ENCODE data around the gene SLC25A29. TPM values are rescaled to one million over a fixed set of nuclear protein-coding genes. Genes with fewer than 3 reads are reported as not detected.
"Not testable (repeated sequence)": the region's sequence is repeated elsewhere in the genome, so short reads cannot be mapped to it uniquely, and the experiment has no call there.

The SLC25A29 gene
- total RNA-seq, 1 experiment from 2014 or later, result 7.7 TPM

DNA sequence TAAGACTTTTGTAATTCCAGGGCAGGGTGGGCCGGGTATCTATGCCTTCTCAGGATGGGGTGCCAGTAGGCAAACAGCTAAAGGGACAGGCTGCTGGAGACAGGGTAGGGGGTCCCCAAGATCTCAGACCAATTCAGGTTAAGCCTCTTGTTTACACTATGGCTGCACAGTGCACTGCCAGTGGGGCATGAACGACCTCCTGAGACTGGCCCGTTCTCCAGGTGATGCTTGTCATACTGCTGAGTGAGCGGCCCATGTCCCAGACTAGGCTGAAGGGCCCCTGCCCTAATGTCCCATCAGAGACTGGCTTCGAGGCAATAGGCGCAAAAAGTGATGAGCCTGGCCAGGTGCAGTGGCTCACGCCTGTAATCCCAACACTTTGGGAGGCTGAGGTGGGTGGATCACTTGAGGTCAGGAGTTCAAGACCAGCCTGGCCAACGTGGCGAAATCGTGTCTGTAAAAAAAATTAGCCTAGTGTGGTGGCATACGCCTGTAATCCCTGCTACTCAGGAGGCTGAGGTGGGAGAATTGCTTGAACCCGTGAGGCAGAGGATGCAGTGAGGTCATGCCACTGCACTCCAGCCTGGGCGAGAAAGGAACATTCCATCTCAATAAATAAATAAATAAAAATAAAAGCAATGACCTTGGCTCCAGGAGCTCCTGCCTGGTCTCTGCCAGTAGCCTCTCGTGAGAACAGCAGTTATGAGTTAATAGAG lies 12.6 kb downstream of the SLC25A29 start:
- DNase-seq (ENCODE audit: low read depth), result no peak

- DNase-seq (ENCODE audit: low read depth), result no peak
Measured at GRCh38 chr14:100292776-100293461, 13.3 kb downstream of the SLC25A29 start.

DNA sequence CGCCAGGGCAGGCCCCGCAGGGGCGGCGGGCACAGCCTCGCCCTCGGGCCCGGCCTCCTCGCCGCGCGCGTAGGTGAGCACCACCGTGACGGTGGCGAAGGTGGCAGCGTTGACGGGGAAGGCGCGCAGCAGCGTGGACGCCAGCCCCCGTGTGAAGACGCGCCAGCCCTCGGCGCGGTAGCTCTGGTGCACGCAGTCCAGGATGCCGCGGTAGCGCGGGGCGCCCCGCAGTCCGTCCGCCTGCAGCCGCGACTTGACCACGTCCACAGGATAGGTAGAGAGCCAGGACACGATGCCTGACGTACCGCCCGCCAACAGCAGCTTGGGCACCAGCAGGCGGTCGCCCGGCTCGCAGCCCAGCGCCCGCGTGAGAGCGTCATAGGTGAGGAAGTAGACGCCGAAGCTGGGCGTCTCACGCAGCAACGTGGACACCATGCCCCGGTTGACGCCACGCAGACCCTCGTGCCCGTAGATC lies 13.9 kb downstream of the SLC25A29 start:
- no peak for DNase-seq (ENCODE audit: low read depth)

GRCh38 chr14:100291305-100292075 lies 14.8 kb downstream of the SLC25A29 start:
- DNase-seq (ENCODE audit: low read depth), result no peak

DNA sequence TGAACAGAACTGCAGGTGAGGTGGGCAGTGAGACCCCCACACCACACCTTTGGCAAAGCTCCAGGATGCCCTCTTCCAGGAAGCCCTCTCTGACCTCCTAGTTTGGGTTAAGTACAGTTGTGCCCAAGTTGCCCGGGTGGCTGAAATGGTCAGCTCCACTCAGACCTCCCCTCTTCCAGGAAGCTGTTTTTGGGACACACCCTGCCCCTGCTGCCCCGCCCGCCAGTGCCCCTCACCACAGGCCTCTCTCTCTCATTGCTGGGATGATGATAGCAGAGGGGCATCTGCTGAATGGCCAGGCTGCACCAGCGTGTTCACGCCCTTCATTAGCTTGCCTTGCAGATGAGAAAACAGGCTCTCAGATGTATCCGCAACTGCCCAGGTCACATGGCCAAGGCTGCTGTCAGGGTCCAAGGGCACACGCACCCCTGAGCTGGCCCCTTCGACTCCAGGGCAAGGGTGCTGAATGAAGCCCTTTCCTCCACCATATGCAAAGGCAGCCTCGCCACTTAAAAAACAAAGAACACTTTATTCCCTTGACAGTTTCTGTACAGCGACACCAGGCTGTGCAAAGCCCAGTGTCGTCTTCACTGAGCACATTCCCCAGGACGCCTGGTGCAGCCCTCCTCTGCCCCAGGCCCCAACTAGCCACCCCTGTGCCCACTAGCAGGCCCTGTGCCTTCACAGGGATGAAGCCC lies 15.5 kb downstream of the SLC25A29 start:
- no peak for DNase-seq (ENCODE audit: low read depth)

GRCh38 chr14:100289916-100290606 lies 16.2 kb downstream of the SLC25A29 start:
- no peak for DNase-seq (ENCODE audit: low read depth)

GRCh38 chr14:100288382-100289185 lies 17.7 kb downstream of the SLC25A29 start:
- DNase-seq (ENCODE audit: low read depth), result no peak

DNA sequence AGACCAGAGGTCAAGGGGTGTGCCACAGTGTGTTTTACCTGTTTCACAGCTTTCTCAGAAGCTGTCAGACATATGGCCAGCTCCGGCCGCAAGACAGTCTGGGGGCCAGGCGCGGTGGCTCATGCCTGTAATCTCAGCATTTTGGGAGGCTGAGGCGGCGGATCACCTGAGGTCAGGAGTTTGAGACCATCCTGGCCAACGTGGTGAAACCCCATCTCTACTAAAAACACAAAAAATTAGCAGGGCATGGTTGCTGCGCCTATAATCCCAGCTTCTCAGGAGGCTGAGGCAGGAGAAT lies 18.3 kb downstream of the SLC25A29 start:
- not testable (repeated sequence) for DNase-seq (ENCODE audit: low read depth)

DNA sequence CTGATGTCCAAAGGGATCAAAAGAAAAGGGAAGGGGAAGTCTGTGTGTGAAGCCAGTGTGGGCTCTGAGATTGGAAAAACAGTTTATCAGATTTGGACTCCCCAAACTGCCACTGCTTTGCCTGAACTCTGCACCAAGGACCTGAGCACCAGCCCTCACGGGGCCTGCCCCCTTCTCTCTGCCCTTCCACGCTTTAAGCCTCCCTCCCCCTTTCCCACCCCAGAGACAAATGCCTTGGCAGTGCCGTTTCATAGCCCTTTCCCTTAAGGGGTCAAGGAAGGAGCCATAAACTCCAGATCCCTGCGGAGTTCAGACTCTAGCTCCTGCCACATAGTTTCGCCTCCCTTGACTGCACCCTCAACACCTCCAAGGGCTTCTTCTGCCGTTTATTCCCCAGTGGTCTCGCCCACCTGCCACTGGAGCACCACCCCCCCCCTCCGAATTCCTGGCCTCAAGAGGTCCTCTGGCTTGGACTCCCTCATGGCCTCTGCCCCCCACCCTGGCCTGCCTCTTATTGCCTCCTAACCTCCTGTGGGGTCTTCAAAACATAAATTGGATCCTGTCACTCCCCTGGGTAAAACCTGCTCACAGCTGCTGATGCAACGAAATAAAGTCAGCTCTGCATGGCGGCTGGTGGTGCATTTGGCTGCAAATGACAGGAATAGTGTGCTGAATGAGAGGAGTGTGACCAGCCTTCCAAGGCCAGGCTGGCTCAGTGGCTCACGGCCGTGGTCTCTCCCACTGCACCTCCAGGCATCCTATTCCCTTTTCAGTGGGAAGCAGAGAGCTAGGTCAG lies 18.8 kb downstream of the SLC25A29 start:
- no peak for DNase-seq (ENCODE audit: low read depth)

- DNase-seq (ENCODE audit: low read depth), result no peak
Measured at GRCh38 chr14:100286484-100287191, 19.6 kb downstream of the SLC25A29 start.

- DNase-seq (ENCODE audit: low read depth), result no peak
Measured at GRCh38 chr14:100285913-100286400, 20.3 kb downstream of the SLC25A29 start.

GRCh38 chr14:100285021-100285912 lies 21.0 kb downstream of the SLC25A29 start:
- DNase-seq (ENCODE audit: low read depth), result peak; percentile 16

DNA sequence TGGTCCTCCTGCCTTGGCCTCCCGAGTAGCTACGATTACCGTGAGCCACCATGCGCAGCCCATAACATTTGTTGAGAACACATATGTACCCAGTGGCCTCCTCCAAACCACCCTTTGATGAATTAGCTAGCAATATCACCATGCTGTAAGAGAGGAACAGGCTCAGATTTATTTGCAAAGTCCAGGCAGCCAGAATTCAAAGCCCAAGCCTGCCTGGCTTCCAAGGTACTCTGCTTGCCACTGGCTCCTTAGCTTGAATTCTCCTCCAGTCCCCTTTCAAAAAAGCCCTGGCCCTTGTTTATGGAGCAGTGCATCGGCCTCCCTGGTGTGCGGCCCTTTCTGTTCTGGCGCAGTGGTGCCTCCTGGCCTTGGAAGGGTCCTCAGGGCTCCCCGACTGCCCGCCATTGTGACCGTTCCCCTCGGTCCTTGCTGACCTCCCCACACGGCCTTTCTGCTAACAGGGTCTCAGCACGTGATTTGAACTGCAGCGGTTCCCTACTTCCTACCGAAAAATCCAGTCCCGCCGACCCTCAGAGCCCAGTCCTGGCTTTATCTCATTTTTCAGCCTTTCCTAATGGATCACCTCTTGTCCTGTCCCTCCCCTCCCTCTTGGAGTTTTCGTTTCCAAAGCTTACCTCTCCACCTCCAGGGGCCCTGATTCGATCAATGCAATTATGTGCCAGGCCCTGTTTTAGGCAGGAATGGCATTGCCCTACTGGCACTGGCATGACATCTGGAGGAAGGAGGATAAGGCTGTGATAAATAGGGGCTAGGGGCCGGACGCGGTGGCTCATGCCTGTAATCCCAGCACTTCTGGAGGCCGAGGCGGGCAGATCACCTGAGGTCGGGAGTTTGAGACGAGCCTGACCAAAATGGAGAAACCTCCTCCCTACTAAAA lies 22.0 kb downstream of the SLC25A29 start:
- no peak for DNase-seq (ENCODE audit: low read depth)

GRCh38 chr14:100283436-100283835 lies 22.8 kb downstream of the SLC25A29 start:
- DNase-seq (ENCODE audit: low read depth), result not testable (repeated sequence)

DNA sequence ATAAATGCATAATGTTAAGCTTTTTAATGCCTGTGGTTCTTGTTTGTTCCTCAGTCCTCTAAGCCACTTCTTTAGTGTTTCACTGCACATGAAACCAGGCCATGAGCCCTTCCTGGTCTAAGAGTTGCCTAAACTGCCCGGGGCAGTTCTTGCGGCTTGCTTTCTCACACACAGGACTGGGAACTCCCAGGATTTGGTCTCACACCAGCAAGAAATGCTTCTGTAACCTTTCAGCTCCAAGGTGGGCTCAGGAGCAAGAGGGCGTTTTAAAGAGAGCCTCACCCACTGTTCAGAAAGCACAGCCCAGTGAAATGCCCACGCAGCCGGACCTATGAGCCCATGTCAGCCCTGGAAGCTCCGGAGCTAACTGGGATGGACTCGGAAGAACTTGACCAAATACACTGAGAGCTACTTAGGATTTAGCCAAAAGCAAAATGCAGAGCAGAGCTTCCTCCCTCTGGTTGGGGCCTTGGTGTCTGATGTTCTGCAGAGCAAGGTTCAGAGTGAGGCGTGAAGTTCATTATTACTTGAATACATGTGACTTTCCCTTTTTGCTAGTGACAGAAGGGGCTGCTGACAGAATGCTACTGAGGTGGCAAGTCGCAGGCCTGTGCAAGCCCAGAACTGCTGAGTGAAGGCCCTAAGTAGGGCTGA lies 23.4 kb downstream of the SLC25A29 start:
- peak; percentile 60 for DNase-seq (ENCODE audit: low read depth)

DNA sequence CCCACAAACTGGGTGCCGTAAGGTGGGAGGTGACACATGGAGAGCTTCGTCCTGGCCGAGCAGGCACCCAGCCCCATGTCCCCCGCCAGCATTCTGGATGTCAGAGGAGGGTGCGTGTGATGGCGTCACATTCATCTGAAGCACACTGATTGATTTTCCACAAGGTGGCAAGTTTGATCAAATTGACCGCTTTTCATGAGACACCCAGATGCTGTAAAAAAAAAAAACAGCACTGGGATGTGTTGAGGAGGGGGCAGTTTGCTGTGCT lies 24.2 kb downstream of the SLC25A29 start:
- DNase-seq (ENCODE audit: low read depth), result no peak
